ENCODE measurements around the gene TBC1D9B. TPM values are rescaled to one million over a fixed set of nuclear protein-coding genes. Genes with fewer than 3 reads are reported as not detected.

The TBC1D9B gene
- total and polyA plus RNA-seq, 2 of the 13 experiments (the other 11 are each of a cell fraction or from before 2014, with no cell fraction given) = 35.0 to 50.0 TPM

DNA sequence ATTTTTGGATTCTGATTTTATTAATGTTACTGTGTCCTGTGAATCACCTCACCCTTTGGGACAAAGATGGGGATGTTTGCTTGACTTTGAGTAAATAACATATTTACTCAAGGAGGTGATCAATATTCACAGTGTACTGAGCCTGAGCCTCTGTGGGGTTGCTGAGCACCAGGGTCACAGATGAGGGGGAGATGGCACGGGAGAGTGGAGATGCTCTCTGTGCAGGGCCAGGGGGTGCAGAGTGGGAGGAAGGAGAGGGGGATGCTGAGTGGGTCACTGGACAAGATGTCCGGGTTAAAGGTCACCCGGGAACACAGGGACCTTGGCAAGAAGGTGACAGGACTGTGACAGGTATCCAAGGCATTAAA, 83.0 kb downstream of the TBC1D9B start (continued):
- TF ChIP-seq, protein P1, sequence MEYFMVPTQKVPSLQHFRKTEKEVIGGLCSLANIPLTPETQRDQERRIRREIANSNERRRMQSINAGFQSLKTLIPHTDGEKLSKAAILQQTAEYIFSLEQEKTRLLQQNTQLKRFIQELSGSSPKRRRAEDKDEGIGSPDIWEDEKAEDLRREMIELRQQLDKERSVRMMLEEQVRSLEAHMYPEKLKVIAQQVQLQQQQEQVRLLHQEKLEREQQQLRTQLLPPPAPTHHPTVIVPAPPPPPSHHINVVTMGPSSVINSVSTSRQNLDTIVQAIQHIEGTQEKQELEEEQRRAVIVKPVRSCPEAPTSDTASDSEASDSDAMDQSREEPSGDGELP (IDR thresholded peaks at IDR 0.05; ENCODE audit: borderline replicate concordance, low read depth) = no peak
- TF ChIP-seq TCF7L2 (IDR thresholded peaks at IDR 0.05; ENCODE audit: low read depth, low read length) (no peak), FOSL1 (CRISPR knock-in tag; IDR thresholded peaks at IDR 0.05; ENCODE audit: borderline replicate concordance) (no peak), JUN (CRISPR knock-in tag; IDR thresholded peaks at IDR 0.05) (no peak), MIER3 (CRISPR knock-in tag; IDR thresholded peaks at IDR 0.05; ENCODE audit: borderline replicate concordance) (peak; percentile 50; the same call in 1 of the 2 replicates), ZNF619 (CRISPR knock-in tag; IDR thresholded peaks at IDR 0.05) (no peak), MXD4 (CRISPR knock-in tag; IDR thresholded peaks at IDR 0.05) (no peak), NONO (IDR thresholded peaks at IDR 0.05) (no peak), NONO (CRISPR knock-in tag; conservative IDR thresholded peaks at IDR 0.05) (no peak), ZNF3 (CRISPR knock-in tag; IDR thresholded peaks at IDR 0.05) (no peak), ZSCAN29 (CRISPR knock-in tag; conservative IDR thresholded peaks at IDR 0.05) (no peak), ZNF792 (CRISPR knock-in tag; IDR thresholded peaks at IDR 0.05) (no peak)
- TF ChIP-seq, protein P2, sequence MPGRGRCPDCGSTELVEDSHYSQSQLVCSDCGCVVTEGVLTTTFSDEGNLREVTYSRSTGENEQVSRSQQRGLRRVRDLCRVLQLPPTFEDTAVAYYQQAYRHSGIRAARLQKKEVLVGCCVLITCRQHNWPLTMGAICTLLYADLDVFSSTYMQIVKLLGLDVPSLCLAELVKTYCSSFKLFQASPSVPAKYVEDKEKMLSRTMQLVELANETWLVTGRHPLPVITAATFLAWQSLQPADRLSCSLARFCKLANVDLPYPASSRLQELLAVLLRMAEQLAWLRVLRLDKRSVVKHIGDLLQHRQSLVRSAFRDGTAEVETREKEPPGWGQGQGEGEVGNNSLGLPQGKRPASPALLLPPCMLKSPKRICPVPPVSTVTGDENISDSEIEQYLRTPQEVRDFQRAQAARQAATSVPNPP (CRISPR knock-in tag; IDR thresholded peaks at IDR 0.05) = no peak
- TF ChIP-seq, protein P3, sequence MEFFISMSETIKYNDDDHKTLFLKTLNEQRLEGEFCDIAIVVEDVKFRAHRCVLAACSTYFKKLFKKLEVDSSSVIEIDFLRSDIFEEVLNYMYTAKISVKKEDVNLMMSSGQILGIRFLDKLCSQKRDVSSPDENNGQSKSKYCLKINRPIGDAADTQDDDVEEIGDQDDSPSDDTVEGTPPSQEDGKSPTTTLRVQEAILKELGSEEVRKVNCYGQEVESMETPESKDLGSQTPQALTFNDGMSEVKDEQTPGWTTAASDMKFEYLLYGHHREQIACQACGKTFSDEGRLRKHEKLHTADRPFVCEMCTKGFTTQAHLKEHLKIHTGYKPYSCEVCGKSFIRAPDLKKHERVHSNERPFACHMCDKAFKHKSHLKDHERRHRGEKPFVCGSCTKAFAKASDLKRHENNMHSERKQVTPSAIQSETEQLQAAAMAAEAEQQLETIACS (CRISPR knock-in tag; IDR thresholded peaks at IDR 0.05) = no peak
- TF ChIP-seq, protein P4, sequence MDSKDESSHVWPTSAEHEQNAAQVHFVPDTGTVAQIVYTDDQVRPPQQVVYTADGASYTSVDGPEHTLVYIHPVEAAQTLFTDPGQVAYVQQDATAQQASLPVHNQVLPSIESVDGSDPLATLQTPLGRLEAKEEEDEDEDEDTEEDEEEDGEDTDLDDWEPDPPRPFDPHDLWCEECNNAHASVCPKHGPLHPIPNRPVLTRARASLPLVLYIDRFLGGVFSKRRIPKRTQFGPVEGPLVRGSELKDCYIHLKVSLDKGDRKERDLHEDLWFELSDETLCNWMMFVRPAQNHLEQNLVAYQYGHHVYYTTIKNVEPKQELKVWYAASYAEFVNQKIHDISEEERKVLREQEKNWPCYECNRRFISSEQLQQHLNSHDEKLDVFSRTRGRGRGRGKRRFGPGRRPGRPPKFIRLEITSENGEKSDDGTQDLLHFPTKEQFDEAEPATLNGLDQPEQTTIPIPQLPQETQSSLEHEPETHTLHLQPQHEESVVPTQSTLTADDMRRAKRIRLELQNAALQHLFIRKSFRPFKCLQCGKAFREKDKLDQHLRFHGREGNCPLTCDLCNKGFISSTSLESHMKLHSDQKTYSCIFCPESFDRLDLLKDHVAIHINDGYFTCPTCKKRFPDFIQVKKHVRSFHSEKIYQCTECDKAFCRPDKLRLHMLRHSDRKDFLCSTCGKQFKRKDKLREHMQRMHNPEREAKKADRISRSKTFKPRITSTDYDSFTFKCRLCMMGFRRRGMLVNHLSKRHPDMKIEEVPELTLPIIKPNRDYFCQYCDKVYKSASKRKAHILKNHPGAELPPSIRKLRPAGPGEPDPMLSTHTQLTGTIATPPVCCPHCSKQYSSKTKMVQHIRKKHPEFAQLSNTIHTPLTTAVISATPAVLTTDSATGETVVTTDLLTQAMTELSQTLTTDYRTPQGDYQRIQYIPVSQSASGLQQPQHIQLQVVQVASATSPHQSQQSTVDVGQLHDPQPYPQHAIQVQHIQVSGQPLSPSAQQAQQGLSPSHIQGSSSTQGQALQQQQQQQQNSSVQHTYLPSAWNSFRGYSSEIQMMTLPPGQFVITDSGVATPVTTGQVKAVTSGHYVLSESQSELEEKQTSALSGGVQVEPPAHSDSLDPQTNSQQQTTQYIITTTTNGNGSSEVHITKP (CRISPR knock-in tag; IDR thresholded peaks at IDR 0.05; ENCODE audit: low read depth) = no peak
- TF ChIP-seq, protein P5, sequence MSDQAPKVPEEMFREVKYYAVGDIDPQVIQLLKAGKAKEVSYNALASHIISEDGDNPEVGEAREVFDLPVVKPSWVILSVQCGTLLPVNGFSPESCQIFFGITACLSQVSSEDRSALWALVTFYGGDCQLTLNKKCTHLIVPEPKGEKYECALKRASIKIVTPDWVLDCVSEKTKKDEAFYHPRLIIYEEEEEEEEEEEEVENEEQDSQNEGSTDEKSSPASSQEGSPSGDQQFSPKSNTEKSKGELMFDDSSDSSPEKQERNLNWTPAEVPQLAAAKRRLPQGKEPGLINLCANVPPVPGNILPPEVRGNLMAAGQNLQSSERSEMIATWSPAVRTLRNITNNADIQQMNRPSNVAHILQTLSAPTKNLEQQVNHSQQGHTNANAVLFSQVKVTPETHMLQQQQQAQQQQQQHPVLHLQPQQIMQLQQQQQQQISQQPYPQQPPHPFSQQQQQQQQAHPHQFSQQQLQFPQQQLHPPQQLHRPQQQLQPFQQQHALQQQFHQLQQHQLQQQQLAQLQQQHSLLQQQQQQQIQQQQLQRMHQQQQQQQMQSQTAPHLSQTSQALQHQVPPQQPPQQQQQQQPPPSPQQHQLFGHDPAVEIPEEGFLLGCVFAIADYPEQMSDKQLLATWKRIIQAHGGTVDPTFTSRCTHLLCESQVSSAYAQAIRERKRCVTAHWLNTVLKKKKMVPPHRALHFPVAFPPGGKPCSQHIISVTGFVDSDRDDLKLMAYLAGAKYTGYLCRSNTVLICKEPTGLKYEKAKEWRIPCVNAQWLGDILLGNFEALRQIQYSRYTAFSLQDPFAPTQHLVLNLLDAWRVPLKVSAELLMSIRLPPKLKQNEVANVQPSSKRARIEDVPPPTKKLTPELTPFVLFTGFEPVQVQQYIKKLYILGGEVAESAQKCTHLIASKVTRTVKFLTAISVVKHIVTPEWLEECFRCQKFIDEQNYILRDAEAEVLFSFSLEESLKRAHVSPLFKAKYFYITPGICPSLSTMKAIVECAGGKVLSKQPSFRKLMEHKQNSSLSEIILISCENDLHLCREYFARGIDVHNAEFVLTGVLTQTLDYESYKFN (CRISPR knock-in tag; conservative IDR thresholded peaks at IDR 0.05) = peak; percentile 83
- TF ChIP-seq, protein P6, sequence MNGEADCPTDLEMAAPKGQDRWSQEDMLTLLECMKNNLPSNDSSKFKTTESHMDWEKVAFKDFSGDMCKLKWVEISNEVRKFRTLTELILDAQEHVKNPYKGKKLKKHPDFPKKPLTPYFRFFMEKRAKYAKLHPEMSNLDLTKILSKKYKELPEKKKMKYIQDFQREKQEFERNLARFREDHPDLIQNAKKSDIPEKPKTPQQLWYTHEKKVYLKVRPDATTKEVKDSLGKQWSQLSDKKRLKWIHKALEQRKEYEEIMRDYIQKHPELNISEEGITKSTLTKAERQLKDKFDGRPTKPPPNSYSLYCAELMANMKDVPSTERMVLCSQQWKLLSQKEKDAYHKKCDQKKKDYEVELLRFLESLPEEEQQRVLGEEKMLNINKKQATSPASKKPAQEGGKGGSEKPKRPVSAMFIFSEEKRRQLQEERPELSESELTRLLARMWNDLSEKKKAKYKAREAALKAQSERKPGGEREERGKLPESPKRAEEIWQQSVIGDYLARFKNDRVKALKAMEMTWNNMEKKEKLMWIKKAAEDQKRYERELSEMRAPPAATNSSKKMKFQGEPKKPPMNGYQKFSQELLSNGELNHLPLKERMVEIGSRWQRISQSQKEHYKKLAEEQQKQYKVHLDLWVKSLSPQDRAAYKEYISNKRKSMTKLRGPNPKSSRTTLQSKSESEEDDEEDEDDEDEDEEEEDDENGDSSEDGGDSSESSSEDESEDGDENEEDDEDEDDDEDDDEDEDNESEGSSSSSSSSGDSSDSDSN (CRISPR knock-in tag; IDR thresholded peaks at IDR 0.05) = no peak

Measured in HepG2 (cell line).